HepG2 (cell line): ENCODE results near the gene ATF6. TPM values are rescaled to one million over a fixed set of nuclear protein-coding genes. Genes with fewer than 3 reads are reported as not detected.

ENCODE experiments used
- CENPBD1 ChIP-seq: sonication (generic); formaldehyde crosslinking; IDR thresholded peaks from 2 replicates; pipeline ENCODE4 v1.8.0; 2022; ENCODE audit warnings: missing genetic modification reagents, low read depth, mild to moderate bottlenecking, borderline replicate concordance
- EHMT2 ChIP-seq: fragments of 200-600 bp; sonication (generic); IDR thresholded peaks from 2 replicates; pipeline ENCODE4 v1.7.0; 2017; ENCODE audit warnings: antibody characterized with exemption, low read depth, low read length, borderline replicate concordance
- ERF ChIP-seq: IDR thresholded peaks from 2 replicates; pipeline ENCODE4 v1.6.1; 2018; ENCODE audit warnings: missing biosample characterization, missing genetic modification reagents
- GABPA ChIP-seq, 2 experiments: IDR thresholded peaks; 2 replicates each; pipeline ENCODE4 v1.6.1; 2011 to 2016; ENCODE audit warnings: low read depth in 2 of 2, low read length in 1 of 2, missing biosample characterization in 1 of 2, missing genetic modification characterization in 1 of 2
- GATAD1 ChIP-seq: IDR thresholded peaks from 2 replicates; pipeline ENCODE4 v1.6.1; 2016; ENCODE audit warnings: missing genetic modification reagents, missing compliant biosample characterization
- HNF4A ChIP-seq: sonication (generic); formaldehyde crosslinking; IDR thresholded peaks from 2 replicates; pipeline ENCODE4 v1.4.0; 2020; ENCODE audit warnings: missing genetic modification reagents
- NCOA1 ChIP-seq: sonication (generic); formaldehyde crosslinking; IDR thresholded peaks from 2 replicates; pipeline ENCODE4 v1.9.0; 2021; ENCODE audit warnings: missing genetic modification reagents
- NFIC ChIP-seq: IDR thresholded peaks from 2 replicates; pipeline ENCODE4 v1.6.1; 2012; ENCODE audit warnings: mild to moderate bottlenecking, low read length, inconsistent platforms
- PAF1 ChIP-seq: IDR thresholded peaks from 2 replicates; pipeline ENCODE4 v1.6.1; 2016; ENCODE audit warnings: missing genetic modification reagents, missing compliant biosample characterization
- POGZ ChIP-seq: sonication (generic); formaldehyde crosslinking; IDR thresholded peaks from 2 replicates; pipeline ENCODE4 v1.4.0; 2020; ENCODE audit warnings: mild to moderate bottlenecking, missing genetic modification reagents
- POLR2A ChIP-seq, 2 experiments: IDR thresholded peaks; 2 replicates each; pipeline ENCODE4 v1.6.1; 2011; ENCODE audit warnings: low read depth in 2 of 2, low read length in 2 of 2, mild to moderate bottlenecking in 1 of 2, moderate library complexity in 1 of 2; ENCODE audit not compliant: insufficient read depth in 1 of 2
- SNRNP70 ChIP-seq: fragments of 200-400 bp; formaldehyde crosslinking; IDR thresholded peaks from 2 replicates; pipeline ENCODE4 v1.6.1; 2017; ENCODE audit warnings: mild to moderate bottlenecking, low read depth, low read length, moderate library complexity
- SOX13 ChIP-seq, 3 experiments: fragments of 450-650 bp in 1 of 3; sonication (generic) in 1 of 3; formaldehyde crosslinking in 1 of 3; IDR thresholded peaks in 2 of 3; conservative IDR thresholded peaks in 1 of 3; 2 replicates each; pipeline versions ENCODE4 v1.5.0 to v1.6.1; 2016 to 2020; ENCODE audit warnings: antibody characterized with exemption in 1 of 3, mild to moderate bottlenecking in 1 of 3, missing compliant biosample characterization in 1 of 3, missing genetic modification reagents in 1 of 3, moderate library complexity in 1 of 3
- WIZ ChIP-seq: sonication (generic); formaldehyde crosslinking; IDR thresholded peaks from 2 replicates; pipeline ENCODE4 v1.5.1; 2020; ENCODE audit warnings: mild to moderate bottlenecking, missing genetic modification reagents
- ZNF318 ChIP-seq: sonication (generic); formaldehyde crosslinking; IDR thresholded peaks from 2 replicates; pipeline ENCODE4 v1.4.0; 2020; ENCODE audit warnings: mild to moderate bottlenecking, missing genetic modification reagents
- polyA plus RNA-seq, 8 experiments: library from polyadenylated mRNA; depleted of rRNA in 3 of 8; stranded (reverse) in 7 of 8; unstranded in 1 of 8; fragments of >200 nt; fragmentation: Illumina TruSeq in 4 of 8; extraction: Trizol in 4 of 8; gene quantifications; 2 replicates each; pipeline versions ENCODE4 v1.2.1 to v1.2.3, GENCODE V29; 2011 to 2016; ENCODE audit warnings: low read depth in 4 of 8, missing spikeins in 1 of 8, mixed read lengths in 1 of 8; ENCODE audit not compliant: insufficient read depth in 1 of 8
- total RNA-seq, 5 experiments: library from RNA; depleted of rRNA; stranded (reverse); fragments of >200 nt; fragmentation: Illumina TruSeq; extraction: Trizol; gene quantifications; 2 replicates each; pipeline ENCODE4 v1.2.3, GENCODE V29; 2016; ENCODE audit warnings: low read depth in 1 of 5
- TF ChIP-seq, protein P1 (sequence below): sonication (generic); formaldehyde crosslinking; IDR thresholded peaks from 2 replicates; pipeline ENCODE4 v1.4.0; 2020; ENCODE audit warnings: missing genetic modification reagents

Gene ATF6
- total and polyA plus RNA-seq, 2 of the 13 experiments (the other 11 are each of a cell fraction or from before 2014, with no cell fraction given), result 13.2 to 14.5 TPM

GRCh38 chr1:161766102-161766981, at the start of gene ATF6 (continued):
- TF ChIP-seq SNRNP70, result no peak
- TF ChIP-seq GATAD1 (CRISPR knock-in tag), result peak; percentile 96
- no peak for TF ChIP-seq WIZ (CRISPR knock-in tag)
- TF ChIP-seq ERF (CRISPR knock-in tag), result peak; percentile 85
- TF ChIP-seq SOX13 (IDR thresholded peaks at IDR 0.05), result no peak
- peak in 1 of 2 experiments; percentile 71; a peak in 2 of 4 replicates for TF ChIP-seq SOX13 (CRISPR knock-in tag; conservative IDR thresholded peaks at IDR 0.05 in 1 of 2, IDR thresholded peaks at IDR 0.05 in 1 of 2)
- no peak for TF ChIP-seq NCOA1 (CRISPR knock-in tag)
- TF ChIP-seq PAF1, result no peak
- peak; percentile 56; the same call in 1 of the 2 replicates for TF ChIP-seq NFIC
- 0 out of 2 replicates have a peak, but pooled peaks have one; percentile 55 for TF ChIP-seq ZNF318 (CRISPR knock-in tag)
- TF ChIP-seq, protein P1, sequence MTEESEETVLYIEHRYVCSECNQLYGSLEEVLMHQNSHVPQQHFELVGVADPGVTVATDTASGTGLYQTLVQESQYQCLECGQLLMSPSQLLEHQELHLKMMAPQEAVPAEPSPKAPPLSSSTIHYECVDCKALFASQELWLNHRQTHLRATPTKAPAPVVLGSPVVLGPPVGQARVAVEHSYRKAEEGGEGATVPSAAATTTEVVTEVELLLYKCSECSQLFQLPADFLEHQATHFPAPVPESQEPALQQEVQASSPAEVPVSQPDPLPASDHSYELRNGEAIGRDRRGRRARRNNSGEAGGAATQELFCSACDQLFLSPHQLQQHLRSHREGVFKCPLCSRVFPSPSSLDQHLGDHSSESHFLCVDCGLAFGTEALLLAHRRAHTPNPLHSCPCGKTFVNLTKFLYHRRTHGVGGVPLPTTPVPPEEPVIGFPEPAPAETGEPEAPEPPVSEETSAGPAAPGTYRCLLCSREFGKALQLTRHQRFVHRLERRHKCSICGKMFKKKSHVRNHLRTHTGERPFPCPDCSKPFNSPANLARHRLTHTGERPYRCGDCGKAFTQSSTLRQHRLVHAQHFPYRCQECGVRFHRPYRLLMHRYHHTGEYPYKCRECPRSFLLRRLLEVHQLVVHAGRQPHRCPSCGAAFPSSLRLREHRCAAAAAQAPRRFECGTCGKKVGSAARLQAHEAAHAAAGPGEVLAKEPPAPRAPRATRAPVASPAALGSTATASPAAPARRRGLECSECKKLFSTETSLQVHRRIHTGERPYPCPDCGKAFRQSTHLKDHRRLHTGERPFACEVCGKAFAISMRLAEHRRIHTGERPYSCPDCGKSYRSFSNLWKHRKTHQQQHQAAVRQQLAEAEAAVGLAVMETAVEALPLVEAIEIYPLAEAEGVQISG, result peak; percentile 96
- no peak for TF ChIP-seq CENPBD1
- no peak; the same call in 1 of the 2 replicates for TF ChIP-seq EHMT2
- no peak for TF ChIP-seq GABPA (IDR thresholded peaks at IDR 0.05; ENCODE audit: low read depth, low read length)
- peak; percentile 86 for TF ChIP-seq GABPA (CRISPR knock-in tag; IDR thresholded peaks at IDR 0.05; ENCODE audit: low read depth)
- peak; percentile 58 to 74; a peak in 3 of 4 replicates for TF ChIP-seq POLR2A (IDR thresholded peaks at IDR 0.05; ENCODE audit: insufficient read depth in 1 of 2, low read depth in 2 of 2, low read length in 2 of 2)
- peak; percentile 74 for TF ChIP-seq POGZ (CRISPR knock-in tag)
- TF ChIP-seq HNF4A (CRISPR knock-in tag), result peak; percentile 20; the same call in 1 of the 2 replicates
